ENCODE data around the gene NEURL3.

- TF ChIP-seq POLR2A (IDR thresholded peaks at IDR 0.05), result no peak
- TF ChIP-seq, protein P1, sequence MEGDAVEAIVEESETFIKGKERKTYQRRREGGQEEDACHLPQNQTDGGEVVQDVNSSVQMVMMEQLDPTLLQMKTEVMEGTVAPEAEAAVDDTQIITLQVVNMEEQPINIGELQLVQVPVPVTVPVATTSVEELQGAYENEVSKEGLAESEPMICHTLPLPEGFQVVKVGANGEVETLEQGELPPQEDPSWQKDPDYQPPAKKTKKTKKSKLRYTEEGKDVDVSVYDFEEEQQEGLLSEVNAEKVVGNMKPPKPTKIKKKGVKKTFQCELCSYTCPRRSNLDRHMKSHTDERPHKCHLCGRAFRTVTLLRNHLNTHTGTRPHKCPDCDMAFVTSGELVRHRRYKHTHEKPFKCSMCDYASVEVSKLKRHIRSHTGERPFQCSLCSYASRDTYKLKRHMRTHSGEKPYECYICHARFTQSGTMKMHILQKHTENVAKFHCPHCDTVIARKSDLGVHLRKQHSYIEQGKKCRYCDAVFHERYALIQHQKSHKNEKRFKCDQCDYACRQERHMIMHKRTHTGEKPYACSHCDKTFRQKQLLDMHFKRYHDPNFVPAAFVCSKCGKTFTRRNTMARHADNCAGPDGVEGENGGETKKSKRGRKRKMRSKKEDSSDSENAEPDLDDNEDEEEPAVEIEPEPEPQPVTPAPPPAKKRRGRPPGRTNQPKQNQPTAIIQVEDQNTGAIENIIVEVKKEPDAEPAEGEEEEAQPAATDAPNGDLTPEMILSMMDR (IDR thresholded peaks at IDR 0.05), result peak; percentile 99 to 100 (median 99)
These were observed 2.9 kb upstream of the NEURL3 start for GRCh38 chr2:96507957-96508520.

All from esophagus squamous epithelium (tissue), 4 donors.